ENCODE data around the gene CDH5.

The CDH5 gene

DNA sequence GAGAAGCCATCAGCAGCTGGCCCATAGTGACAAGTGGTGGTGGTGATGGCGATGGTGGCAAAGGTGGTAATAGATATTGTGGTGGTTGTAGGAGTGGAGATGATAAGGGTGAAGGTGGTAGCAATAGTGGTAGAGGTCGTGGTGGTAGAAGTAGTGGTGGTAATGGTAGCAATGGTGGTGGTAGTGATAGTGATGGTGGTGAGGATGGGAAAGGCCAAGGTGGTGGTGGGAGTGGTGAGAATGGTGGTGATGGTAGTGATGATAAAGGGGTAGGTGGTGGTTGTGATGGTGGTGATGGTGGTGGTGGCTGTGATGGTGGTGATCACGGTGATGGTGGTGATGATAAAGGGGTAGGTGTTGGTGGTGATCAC is 13.1 kb downstream of the CDH5 start:
- DNase-seq (ENCODE audit: low read depth), result no peak
- no peak for TF ChIP-seq CTCF (IDR thresholded peaks at IDR 0.05; ENCODE audit: insufficient read depth, low read depth, low read length, missing control alignments)
- H3K4me3 ChIP-seq (ENCODE audit: low read depth, low read length), result no peak overlapping the region

- no peak for TF ChIP-seq CTCF (IDR thresholded peaks at IDR 0.05; ENCODE audit: insufficient read depth, low read depth, low read length, missing control alignments)
- H3K4me3 ChIP-seq (ENCODE audit: low read depth, low read length), result no peak overlapping the region
- DNase-seq (ENCODE audit: low read depth), result no peak
These were observed 13.9 kb downstream of the CDH5 start for GRCh38 chr16:66380421-66380820.

GRCh38 chr16:66381585-66382170 is 15.2 kb downstream of the CDH5 start:
- no peak overlapping the region for H3K4me3 ChIP-seq (ENCODE audit: low read depth, low read length)
- no peak for DNase-seq (ENCODE audit: low read depth)
- no peak for TF ChIP-seq CTCF (IDR thresholded peaks at IDR 0.05; ENCODE audit: insufficient read depth, low read depth, low read length, missing control alignments)

- no peak for TF ChIP-seq CTCF (IDR thresholded peaks at IDR 0.05; ENCODE audit: insufficient read depth, low read depth, low read length, missing control alignments)
- no peak for DNase-seq (ENCODE audit: low read depth)
- H3K4me3 ChIP-seq (ENCODE audit: low read depth, low read length), result no peak overlapping the region
These were observed 15.9 kb downstream of the CDH5 start for GRCh38 chr16:66382171-66382965.

DNA sequence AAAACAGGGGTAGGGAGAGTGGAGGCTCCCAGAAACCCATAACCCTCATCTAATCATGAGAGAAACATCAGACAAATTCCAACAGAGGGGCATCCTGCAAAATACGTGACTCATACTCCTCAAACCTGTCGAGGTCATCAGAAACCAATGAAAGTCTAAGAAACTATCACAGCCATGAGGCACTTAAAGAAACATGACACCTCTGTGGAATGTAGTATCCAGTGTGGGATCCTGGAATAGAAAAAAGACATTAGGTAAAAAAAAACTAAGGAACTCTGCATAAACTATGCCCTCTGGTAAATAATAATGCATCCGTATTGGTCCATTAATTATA is 16.4 kb downstream of the CDH5 start:
- no peak for DNase-seq (ENCODE audit: low read depth)
- TF ChIP-seq CTCF (IDR thresholded peaks at IDR 0.05; ENCODE audit: insufficient read depth, low read depth, low read length, missing control alignments), result no peak
- no peak overlapping the region for H3K4me3 ChIP-seq (ENCODE audit: low read depth, low read length)

- no peak overlapping the region for H3K4me3 ChIP-seq (ENCODE audit: low read depth, low read length)
- DNase-seq (ENCODE audit: low read depth), result no peak
- no peak for TF ChIP-seq CTCF (IDR thresholded peaks at IDR 0.05; ENCODE audit: insufficient read depth, low read depth, low read length, missing control alignments)
These were observed 17.1 kb downstream of the CDH5 start for GRCh38 chr16:66383551-66383950.

GRCh38 chr16:66385415-66385814 is 18.9 kb downstream of the CDH5 start:
- H3K4me3 ChIP-seq (ENCODE audit: low read depth, low read length), result no peak overlapping the region
- no peak for DNase-seq (ENCODE audit: low read depth)
- TF ChIP-seq CTCF (IDR thresholded peaks at IDR 0.05; ENCODE audit: insufficient read depth, low read depth, low read length, missing control alignments), result no peak
